Measurements from ENCODE around the gene CAPN15. TPM values are rescaled to one million over a fixed set of nuclear protein-coding genes. Genes with fewer than 3 reads are reported as not detected.
A peak's percentile ranks its signal among the peaks of the same experiment; 100 is the strongest.
"Not testable (repeated sequence)": the region's sequence is repeated elsewhere in the genome, so short reads cannot be mapped to it uniquely, and the experiment has no call there.

The CAPN15 gene
- 20.2 TPM for polyA plus RNA-seq (2012; ENCODE audit: low read depth, missing spikeins)

- peak; percentile 86 for DNase-seq (ENCODE audit: insufficient read length, low spot score)
- TF ChIP-seq POLR2A (IDR thresholded peaks at IDR 0.05; ENCODE audit: low read depth, low read length) (peak; percentile 17; the same call in 1 of the 2 replicates), PAX5 (IDR thresholded peaks at IDR 0.05; ENCODE audit: insufficient read depth, low read length, severe bottlenecking) (no peak), POU2F2 (IDR thresholded peaks at IDR 0.05; ENCODE audit: low read depth, low read length) (no peak), TAF1 (IDR thresholded peaks at IDR 0.05; ENCODE audit: low read depth, low read length) (no peak), POLR2AphosphoS5 (IDR thresholded peaks at IDR 0.05; ENCODE audit: low read depth, low read length) (peak; percentile 52; the same call in 1 of the 2 replicates), SPI1 (IDR thresholded peaks at IDR 0.05; ENCODE audit: low read depth, low read length) (no peak)
- FAIRE-seq, result peak; percentile 94
Measured at GRCh38 chr16:527015-527903, at the start of gene CAPN15. Gene CAPN15, plus strand, starts transcription at chr16:527712. Its CDS starts 19,127 bp downstream, at chr16:546839.

- not testable (repeated sequence) for FAIRE-seq; DNase-seq (ENCODE audit: insufficient read length, low spot score)
Measured at GRCh38 chr16:478287-478686, 49.2 kb upstream of the CAPN15 start.

GRCh38 chr16:482468-483185 lies 44.9 kb upstream of the CAPN15 start:
- FAIRE-seq, result no peak
- no peak for TF ChIP-seq PAX5 (IDR thresholded peaks at IDR 0.05; ENCODE audit: insufficient read depth, low read length, severe bottlenecking)
- DNase-seq (ENCODE audit: insufficient read length, low spot score), result no peak

- no peak for DNase-seq (ENCODE audit: insufficient read length, low spot score)
- no peak for FAIRE-seq
- TF ChIP-seq TAF1 (IDR thresholded peaks at IDR 0.05; ENCODE audit: low read depth, low read length) (no peak), SPI1 (IDR thresholded peaks at IDR 0.05; ENCODE audit: low read depth, low read length) (no peak), POLR2A (IDR thresholded peaks at IDR 0.05; ENCODE audit: low read depth, low read length) (no peak), PAX5 (IDR thresholded peaks at IDR 0.05; ENCODE audit: insufficient read depth, low read length, severe bottlenecking) (no peak), POU2F2 (IDR thresholded peaks at IDR 0.05; ENCODE audit: low read depth, low read length) (no peak), POLR2AphosphoS5 (IDR thresholded peaks at IDR 0.05; ENCODE audit: low read depth, low read length) (no peak)
Measured at GRCh38 chr16:483341-484075, 44.0 kb upstream of the CAPN15 start.

GRCh38 chr16:489606-490005 lies 37.9 kb upstream of the CAPN15 start:
- no peak for TF ChIP-seq POLR2AphosphoS5 (IDR thresholded peaks at IDR 0.05; ENCODE audit: low read depth, low read length)
- TF ChIP-seq POLR2A (IDR thresholded peaks at IDR 0.05; ENCODE audit: low read depth, low read length), result no peak
- no peak for TF ChIP-seq PAX5 (IDR thresholded peaks at IDR 0.05; ENCODE audit: insufficient read depth, low read length, severe bottlenecking)
- TF ChIP-seq POU2F2 (IDR thresholded peaks at IDR 0.05; ENCODE audit: low read depth, low read length), result no peak
- no peak for TF ChIP-seq TAF1 (IDR thresholded peaks at IDR 0.05; ENCODE audit: low read depth, low read length)
- TF ChIP-seq SPI1 (IDR thresholded peaks at IDR 0.05; ENCODE audit: low read depth, low read length), result no peak
- FAIRE-seq, result no peak
- no peak for DNase-seq (ENCODE audit: insufficient read length, low spot score)

- no peak for TF ChIP-seq TAF1 (IDR thresholded peaks at IDR 0.05; ENCODE audit: low read depth, low read length)
- TF ChIP-seq PAX5 (IDR thresholded peaks at IDR 0.05; ENCODE audit: insufficient read depth, low read length, severe bottlenecking), result no peak
- TF ChIP-seq SPI1 (IDR thresholded peaks at IDR 0.05; ENCODE audit: low read depth, low read length), result no peak
- TF ChIP-seq POU2F2 (IDR thresholded peaks at IDR 0.05; ENCODE audit: low read depth, low read length), result no peak
- TF ChIP-seq POLR2A (IDR thresholded peaks at IDR 0.05; ENCODE audit: low read depth, low read length), result no peak
- TF ChIP-seq POLR2AphosphoS5 (IDR thresholded peaks at IDR 0.05; ENCODE audit: low read depth, low read length), result no peak
- no peak for FAIRE-seq
- no peak for DNase-seq (ENCODE audit: insufficient read length, low spot score)
Measured at GRCh38 chr16:490768-491167, 36.7 kb upstream of the CAPN15 start.

- no peak for TF ChIP-seq POU2F2 (IDR thresholded peaks at IDR 0.05; ENCODE audit: low read depth, low read length)
- DNase-seq (ENCODE audit: insufficient read length, low spot score) (no peak), FAIRE-seq (no peak)
Measured at GRCh38 chr16:491220-491919, 36.1 kb upstream of the CAPN15 start.

- FAIRE-seq, result no peak
Measured at GRCh38 chr16:492211-492875, 35.2 kb upstream of the CAPN15 start.

GRCh38 chr16:494676-495075 lies 32.8 kb upstream of the CAPN15 start:
- FAIRE-seq, result peak; percentile 50

More at GRCh38 chr16:492211-492875, 35.2 kb upstream of the CAPN15 start:
- no peak for DNase-seq (ENCODE audit: insufficient read length, low spot score)
- TF ChIP-seq POLR2A (IDR thresholded peaks at IDR 0.05; ENCODE audit: low read depth, low read length) (no peak), SPI1 (IDR thresholded peaks at IDR 0.05; ENCODE audit: low read depth, low read length) (no peak), TAF1 (IDR thresholded peaks at IDR 0.05; ENCODE audit: low read depth, low read length) (no peak), PAX5 (IDR thresholded peaks at IDR 0.05; ENCODE audit: insufficient read depth, low read length, severe bottlenecking) (no peak), POU2F2 (IDR thresholded peaks at IDR 0.05; ENCODE audit: low read depth, low read length) (no peak), POLR2AphosphoS5 (IDR thresholded peaks at IDR 0.05; ENCODE audit: low read depth, low read length) (no peak)

More at GRCh38 chr16:494676-495075, 32.8 kb upstream of the CAPN15 start:
- not testable (repeated sequence) for DNase-seq (ENCODE audit: insufficient read length, low spot score)

Measured in GM12891 (cell line).